PC-3 (cell line): ENCODE results near the gene RAB3GAP2. TPM values are rescaled to one million over a fixed set of nuclear protein-coding genes. Genes with fewer than 3 reads are reported as not detected.

Source experiments
- ATAC-seq: fragments of 200-7000 bp; cut with Tn5 transposase; 2 replicates; pipeline ENCODE4 v1.9.1; 2020; ENCODE audit warnings: mild to moderate bottlenecking, moderate library complexity
- BruUV-seq: library from RNA; stranded (reverse); fragments of 400-500 nt; replicated peaks from 2 replicates; lab custom pipeline; 2021; lab: Mats Ljungman, UMichigan
- CTCF ChIA-PET: fragments of 300-600 bp; sonication (Branson Sonifier 250); formaldehyde crosslinking; loops from one replicate; lab custom pipeline; 2022; ENCODE audit warnings: antibody characterized with exemption; lab: Charles Lee
- POLR2A ChIA-PET: fragments of 300-600 bp; sonication (Branson Sonifier 250); formaldehyde crosslinking; loops from one replicate; lab custom pipeline; 2022; ENCODE audit warnings: antibody characterized with exemption; ENCODE audit not compliant: unreplicated experiment; lab: Charles Lee
- DNase-seq: peaks from one replicate; pipeline ENCODE4 v3.0.0-alpha.2; 2015
- H2AFZ ChIP-seq: fragments of 300-600 bp; sonication (generic); 2 replicates; pipeline ENCODE4 v1.6.0; 2016; ENCODE audit warnings: antibody characterized with exemption, low read length
- H3F3A ChIP-seq: fragments of 300-600 bp; sonication (generic); one replicate; pipeline ENCODE4 v1.6.0; 2017; ENCODE audit warnings: antibody characterized with exemption, low read length, control low read depth, mild to moderate bottlenecking; ENCODE audit not compliant: unreplicated experiment
- H3K27ac ChIP-seq: fragments of 300-600 bp; sonication (generic); 2 replicates; pipeline ENCODE4 v1.5.1; 2016; ENCODE audit warnings: mild to moderate bottlenecking, low read length
- H3K27me3 ChIP-seq: fragments of 300-600 bp; sonication (generic); 2 replicates; pipeline ENCODE4 v1.6.1; 2016; ENCODE audit warnings: low read length, mixed read lengths
- H3K36me3 ChIP-seq: fragments of 300-600 bp; sonication (generic); 2 replicates; pipeline ENCODE4 v1.6.1; 2016; ENCODE audit warnings: low read depth, mixed run types, low read length, mixed read lengths
- H3K4me1 ChIP-seq: fragments of 300-600 bp; sonication (generic); 2 replicates; pipeline ENCODE4 v1.5.1; 2016; ENCODE audit warnings: low read length; ENCODE audit not compliant: insufficient read depth
- H3K4me2 ChIP-seq: fragments of 300-600 bp; sonication (generic); 2 replicates; pipeline ENCODE4 v1.6.0; 2016; ENCODE audit warnings: low read length
- H3K4me3 ChIP-seq: fragments of 300-600 bp; sonication (generic); 2 replicates; pipeline ENCODE4 v1.5.1; 2016; ENCODE audit warnings: mild to moderate bottlenecking, low read length, mixed read lengths
- H3K79me2 ChIP-seq: fragments of 300-600 bp; sonication (generic); 2 replicates; pipeline ENCODE4 v1.6.1; 2017; ENCODE audit warnings: low read length, mixed read lengths
- H3K9ac ChIP-seq: fragments of 300-600 bp; sonication (generic); 2 replicates; pipeline ENCODE4 v1.6.0; 2016; ENCODE audit warnings: mild to moderate bottlenecking, low read length
- H3K9me2 ChIP-seq: fragments of 300-600 bp; sonication (generic); replicated peaks from 2 replicates; pipeline ENCODE4 v1.6.1; 2016; ENCODE audit warnings: mixed run types, low read length, mixed read lengths
- H3K9me3 ChIP-seq: fragments of 300-600 bp; sonication (generic); 2 replicates; pipeline ENCODE4 v1.6.1; 2016; ENCODE audit warnings: low read length, mixed read lengths
- H4K20me1 ChIP-seq: fragments of 300-600 bp; sonication (generic); 2 replicates; pipeline ENCODE4 v1.6.1; 2016; ENCODE audit warnings: low read length, mixed read lengths
- CTCF ChIP-seq: fragments of 300-600 bp; sonication (generic); conservative IDR thresholded peaks from 2 replicates; pipeline ENCODE4 v1.5.1; 2017; ENCODE audit warnings: antibody characterized with exemption, low read depth, mild to moderate bottlenecking, low read length
- EZH2 ChIP-seq: fragments of 300-600 bp; sonication (generic); IDR thresholded peaks from one replicate; pipeline ENCODE4 v1.6.1; 2017; ENCODE audit warnings: antibody characterized with exemption, mild to moderate bottlenecking, low read length; ENCODE audit not compliant: unreplicated experiment
- EZH2phosphoT487 ChIP-seq: fragments of 300-600 bp; sonication (generic); IDR thresholded peaks from 2 replicates; pipeline ENCODE4 v1.6.1; 2018; ENCODE audit warnings: mild to moderate bottlenecking, antibody characterized with exemption, low read length, borderline replicate concordance
- intact Hi-C: fragments of 100-400 bp; cut with micrococcal nuclease; formaldehyde crosslinking; loops from 2 replicates; pipeline ENCODE4 v1.9.0; 2023
- total RNA-seq: library from RNA; depleted of rRNA; stranded (reverse); fragments of >200 nt; gene quantifications from 2 replicates; pipeline ENCODE4 v1.2.3, GENCODE V29; 2014

Gene RAB3GAP2
- total RNA-seq, 1 experiment from 2014 or later, result 16.7 TPM

- Histone ChIP-seq H3K4me3 (no peak overlapping the region), H3K9me3 (no peaks in the 10 kb centered on the region), H3K4me1 (peaks cover 29% of the 10 kb centered on the region), H3K27me3 (no peaks in the 10 kb centered on the region), H3K4me2 (no peak overlapping the region), H3K9ac (no peak overlapping the region), H3F3A (peaks cover 13% of the 10 kb centered on the region), H3K79me2 (peaks cover 33% of the 10 kb centered on the region), H3K36me3 (peaks cover 16% of the 10 kb centered on the region; the same call in 1 of the 2 replicates), H3K9me2 (no peaks in the 10 kb centered on the region), H3K27ac (no peak overlapping the region), H2AFZ (no peak overlapping the region), H4K20me1 (peaks cover 17% of the 10 kb centered on the region)
- no TSS peak for BruUV-seq
- TF ChIP-seq EZH2phosphoT487, result no peak
- no peak for TF ChIP-seq CTCF
- TF ChIP-seq EZH2, result no peak
- POLR2A ChIA-PET, result no interaction called here
- intact Hi-C loops, result loop anchor here (2.0 to 10.0 kb wide), 2 partner anchors 39 to 551 kb away; partner anchors contain the start of genes MTARC1 and RAB3GAP2
- no peak for ATAC-seq
- CTCF ChIA-PET, result no interaction called here
- no peak for DNase-seq
These were observed 38.3 kb downstream of the RAB3GAP2 start for GRCh38 chr1:220233927-220234326.

- H3K9me3 ChIP-seq, result no peaks in the 10 kb centered on the region
- no TSS peak for BruUV-seq
- H4K20me1 ChIP-seq, result peaks cover 10% of the 10 kb centered on the region
- no peaks in the 10 kb centered on the region for H3K9me2 ChIP-seq
- peaks cover 24% of the 10 kb centered on the region; the same call in 1 of the 2 replicates for H3K36me3 ChIP-seq
- POLR2A ChIA-PET, result no interaction called here
- no peak overlapping the region for H2AFZ ChIP-seq
- CTCF ChIA-PET, result no interaction called here
- ATAC-seq (no peak), DNase-seq (no peak)
- H3K79me2 ChIP-seq, result peaks cover 26% of the 10 kb centered on the region
- intact Hi-C loops, result loop anchor here (10.0 kb wide), 1 partner anchor 555 kb away; the partner anchor contains the start of gene MTARC1
- H3K27ac ChIP-seq, result no peak overlapping the region
- no peaks in the 10 kb centered on the region for H3K27me3 ChIP-seq
- no peak overlapping the region for H3K9ac ChIP-seq
- no peak overlapping the region for H3K4me3 ChIP-seq
- H3K4me1 ChIP-seq, result peaks cover 11% of the 10 kb centered on the region
- peaks cover 3% of the 10 kb centered on the region for H3F3A ChIP-seq
- TF ChIP-seq EZH2 (no peak), EZH2phosphoT487 (no peak)
- H3K4me2 ChIP-seq, result no peak overlapping the region
These were observed 42.5 kb downstream of the RAB3GAP2 start for GRCh38 chr1:220229771-220230170.

- TF ChIP-seq CTCF (no peak), EZH2 (no peak), EZH2phosphoT487 (no peak)
- Histone ChIP-seq H3K9me2 (no peaks in the 10 kb centered on the region), H3K79me2 (peaks cover 16% of the 10 kb centered on the region), H3K9ac (no peak overlapping the region), H3K27me3 (no peaks in the 10 kb centered on the region), H3F3A (no peaks in the 10 kb centered on the region), H2AFZ (no peak overlapping the region), H4K20me1 (no peaks in the 10 kb centered on the region), H3K36me3 (peaks cover 21% of the 10 kb centered on the region; the same call in 1 of the 2 replicates), H3K4me2 (no peak overlapping the region), H3K9me3 (no peaks in the 10 kb centered on the region), H3K4me3 (no peak overlapping the region), H3K27ac (no peak overlapping the region), H3K4me1 (no peaks in the 10 kb centered on the region)
- no peak for ATAC-seq
- intact Hi-C loops, result no loop called here
- ChIA-PET POLR2A (no interaction called here), CTCF (no interaction called here)
- no TSS peak for BruUV-seq
- no peak for DNase-seq
These were observed 44.9 kb downstream of the RAB3GAP2 start for GRCh38 chr1:220227393-220227792.
